Endodermal cell (in vitro differentiated cells): Measurements from ENCODE around the gene SRD5A1. TPM values are rescaled to one million over a fixed set of nuclear protein-coding genes. Genes with fewer than 3 reads are reported as not detected.
"Not testable (repeated sequence)": the region's sequence is repeated elsewhere in the genome, so short reads cannot be mapped to it uniquely, and the experiment has no call there.

ENCODE experiments used
- DNase-seq: peaks from one replicate; pipeline ENCODE4 v3.0.0-alpha.2; 2017
- H3K27ac ChIP-seq: 2 replicates; pipeline ENCODE4 v1.5.1; 2013; ENCODE audit warnings: mild to moderate bottlenecking, low read depth, low read length, moderate library complexity
- H3K27me3 ChIP-seq: 2 replicates; pipeline ENCODE4 v1.6.1; 2013; ENCODE audit warnings: mild to moderate bottlenecking, low read length, moderate library complexity; ENCODE audit not compliant: insufficient read depth, control insufficient read depth, poor library complexity, severe bottlenecking
- H3K36me3 ChIP-seq: 2 replicates; pipeline ENCODE4 v1.7.0; 2013; ENCODE audit warnings: mild to moderate bottlenecking, low read length, moderate library complexity; ENCODE audit not compliant: control insufficient read depth, insufficient read depth
- H3K4me1 ChIP-seq: one replicate; pipeline ENCODE4 v1.7.0; 2013; ENCODE audit warnings: low read length; ENCODE audit not compliant: control insufficient read depth, insufficient read depth
- H3K4me3 ChIP-seq: 2 replicates; pipeline ENCODE4 v1.5.1; 2013; ENCODE audit warnings: mild to moderate bottlenecking, low read length, moderate library complexity
- H3K9ac ChIP-seq: 2 replicates; pipeline ENCODE4 v1.6.1; 2013; ENCODE audit warnings: mild to moderate bottlenecking, low read length, moderate library complexity; ENCODE audit not compliant: poor library complexity, severe bottlenecking; ENCODE audit errors: extremely low read depth
- H3K9me3 ChIP-seq: 2 replicates; pipeline ENCODE4 v1.6.1; 2013; ENCODE audit warnings: mild to moderate bottlenecking, low read length, moderate library complexity; ENCODE audit not compliant: control insufficient read depth
- H3K27ac Mint-ChIP-seq: 2 replicates; pipeline ENCODE4 v1.8.0; 2020; ENCODE audit warnings: mixed read lengths
- H3K27me3 Mint-ChIP-seq: 2 replicates; pipeline ENCODE4 v1.8.0; 2021; ENCODE audit warnings: mild to moderate bottlenecking, mixed read lengths; ENCODE audit not compliant: insufficient read depth
- H3K36me3 Mint-ChIP-seq: 2 replicates; pipeline ENCODE4 v1.8.0; 2020; ENCODE audit warnings: low read depth, mixed read lengths
- H3K4me1 Mint-ChIP-seq: 2 replicates; pipeline ENCODE4 v1.8.0; 2020; ENCODE audit warnings: mixed read lengths
- H3K4me3 Mint-ChIP-seq: 2 replicates; pipeline ENCODE4 v1.8.0; 2020; ENCODE audit warnings: mild to moderate bottlenecking, moderate library complexity, mixed read lengths
- H3K9me3 Mint-ChIP-seq: 2 replicates; pipeline ENCODE4 v1.8.0; 2020; ENCODE audit warnings: mild to moderate bottlenecking, mixed read lengths
- CTCF ChIP-seq: fragments of 200-600 bp; sonication (generic); conservative IDR thresholded peaks from 2 replicates; pipeline ENCODE4 v1.5.0; 2021; ENCODE audit warnings: antibody characterized with exemption, mild to moderate bottlenecking
- WGBS, 2 experiments: methylation state at CpG; one replicate each; pipeline versions ENCODE4 v1.1.5 to v1.1.7; 2013; ENCODE audit warnings: missing lambda C conversion rate in 2 of 2, mixed read lengths in 1 of 2; ENCODE audit not compliant: insufficient coverage in 1 of 2, insufficient read length in 1 of 2; 5-methylcytosine and 5-hydroxymethylcytosine counted together
- total RNA-seq, 2 donors: library from RNA; stranded (reverse); fragmentation: NEBNext Ultra II Directional in 1 of 2; extraction: Animal tissue kit (Norgen Biotek cat#: 25700) in 1 of 2; gene quantifications; 2 replicates in 1 of 2; 3 replicates in 1 of 2; pipeline ENCODE4 v1.2.1, GENCODE V29; 2021

Gene SRD5A1
- total RNA-seq, 2 donors from 2014 or later, result 15.0 to 16.2 TPM

GRCh38 chr5:6666762-6667161, 33.5 kb downstream of the SRD5A1 start:
- Mint-ChIP-seq H3K36me3 (peaks cover 31% of the 10 kb centered on the region), H3K4me3 (no peak overlapping the region), H3K27me3 (no peaks in the 10 kb centered on the region), H3K9me3 (no peaks in the 10 kb centered on the region), H3K4me1 (no peaks in the 10 kb centered on the region), H3K27ac (no peak overlapping the region)
- DNase-seq, result no peak
- H3K9ac ChIP-seq, result no peak overlapping the region
- H3K27ac ChIP-seq, result no peak overlapping the region
- peaks cover 5% of the 10 kb centered on the region for H3K36me3 ChIP-seq
- H3K27me3 ChIP-seq, result no peaks in the 10 kb centered on the region
- 95 to 100% methylated on average over 11 to 15 of the region's 15 CpGs for WGBS, 2 experiments
- no peak overlapping the region for H3K4me3 ChIP-seq
- no peaks in the 10 kb centered on the region for H3K4me1 ChIP-seq
- no peak for TF ChIP-seq CTCF
- no peaks in the 10 kb centered on the region for H3K9me3 ChIP-seq

GRCh38 chr5:6667648-6668047, 34.4 kb downstream of the SRD5A1 start:
- H3K4me1 ChIP-seq, result no peaks in the 10 kb centered on the region
- Mint-ChIP-seq H3K4me1 (no peaks in the 10 kb centered on the region), H3K9me3 (no peaks in the 10 kb centered on the region), H3K27ac (no peak overlapping the region), H3K36me3 (peaks cover 35% of the 10 kb centered on the region), H3K27me3 (no peaks in the 10 kb centered on the region), H3K4me3 (no peak overlapping the region)
- H3K27ac ChIP-seq, result no peak overlapping the region
- no peak for TF ChIP-seq CTCF
- DNase-seq, result no peak
- no peak overlapping the region for H3K9ac ChIP-seq
- H3K4me3 ChIP-seq, result no peak overlapping the region
- no peaks in the 10 kb centered on the region for H3K27me3 ChIP-seq
- 95 to 100% methylated on average over 2 to 5 of the region's 5 CpGs for WGBS, 2 experiments
- peaks cover 5% of the 10 kb centered on the region for H3K36me3 ChIP-seq
- H3K9me3 ChIP-seq, result peaks cover 2% of the 10 kb centered on the region

GRCh38 chr5:6668717-6669116, 35.5 kb downstream of the SRD5A1 start:
- not testable (repeated sequence) for H3K9me3 Mint-ChIP-seq

GRCh38 chr5:6673031-6673430, 39.8 kb downstream of the SRD5A1 start:
- Mint-ChIP-seq H3K4me1 (no peaks in the 10 kb centered on the region), H3K27me3 (no peaks in the 10 kb centered on the region), H3K27ac (no peak overlapping the region), H3K36me3 (peaks cover 41% of the 10 kb centered on the region), H3K4me3 (no peak overlapping the region), H3K9me3 (peaks cover 20% of the 10 kb centered on the region)
- no peak overlapping the region for H3K9ac ChIP-seq
- peaks cover 12% of the 10 kb centered on the region for H3K36me3 ChIP-seq
- TF ChIP-seq CTCF, result no peak
- H3K9me3 ChIP-seq, result peaks cover 11% of the 10 kb centered on the region
- no peaks in the 10 kb centered on the region for H3K27me3 ChIP-seq
- DNase-seq, result no peak
- no peaks in the 10 kb centered on the region for H3K4me1 ChIP-seq
- WGBS, 2 experiments, result 92 to 100% methylated on average over 4 to 5 of the region's 5 CpGs
- H3K27ac ChIP-seq, result no peak overlapping the region
- no peak overlapping the region for H3K4me3 ChIP-seq

More at GRCh38 chr5:6668717-6669116, 35.5 kb downstream of the SRD5A1 start:
- H3K36me3 ChIP-seq, result peaks cover 12% of the 10 kb centered on the region
- peaks cover 44% of the 10 kb centered on the region for H3K36me3 Mint-ChIP-seq
- H3K27ac ChIP-seq, H3K27ac Mint-ChIP-seq, H3K4me1 ChIP-seq, DNase-seq, H3K27me3 Mint-ChIP-seq, H3K4me3 ChIP-seq, H3K9ac ChIP-seq, H3K27me3 ChIP-seq, H3K4me3 Mint-ChIP-seq, H3K4me1 Mint-ChIP-seq: not testable (repeated sequence)
- peaks cover 11% of the 10 kb centered on the region for H3K9me3 ChIP-seq
- WGBS, 2 experiments, result 67 to 91% methylated on average over 3 to 9 of the region's 9 CpGs
